Glutamatergic neuron (in vitro differentiated cells): ENCODE measurements around the gene GABRG3. TPM values are rescaled to one million over a fixed set of nuclear protein-coding genes. Genes with fewer than 3 reads are reported as not detected.
"Not testable (repeated sequence)": the region's sequence is repeated elsewhere in the genome, so short reads cannot be mapped to it uniquely, and the experiment has no call there.

Source experiments
- DNase-seq: peaks from one replicate; pipeline ENCODE4 v3.0.0; 2022
- H3K27ac Mint-ChIP-seq: one replicate; pipeline ENCODE4 v1.8.0; 2020; ENCODE audit warnings: mild to moderate bottlenecking, mixed read lengths, inconsistent platforms; ENCODE audit not compliant: unreplicated experiment
- H3K27me3 Mint-ChIP-seq: one replicate; pipeline ENCODE4 v1.8.0; 2020; ENCODE audit warnings: mild to moderate bottlenecking, moderate library complexity, mixed read lengths, inconsistent platforms; ENCODE audit not compliant: unreplicated experiment
- H3K36me3 Mint-ChIP-seq: one replicate; pipeline ENCODE4 v1.8.0; 2020; ENCODE audit warnings: mild to moderate bottlenecking, mixed read lengths, inconsistent platforms; ENCODE audit not compliant: unreplicated experiment
- H3K4me1 Mint-ChIP-seq: one replicate; pipeline ENCODE4 v1.8.0; 2020; ENCODE audit warnings: mild to moderate bottlenecking, low read depth, mixed read lengths, inconsistent platforms; ENCODE audit not compliant: unreplicated experiment
- H3K4me3 Mint-ChIP-seq: one replicate; pipeline ENCODE4 v1.8.0; 2020; ENCODE audit warnings: mild to moderate bottlenecking, mixed read lengths, inconsistent platforms; ENCODE audit not compliant: unreplicated experiment
- H3K9me3 Mint-ChIP-seq: one replicate; pipeline ENCODE4 v1.8.0; 2020; ENCODE audit warnings: mild to moderate bottlenecking, moderate library complexity, mixed read lengths, inconsistent platforms; ENCODE audit not compliant: unreplicated experiment
- total RNA-seq: library from RNA; stranded (reverse); fragmentation: NEBNext Ultra II Directional; extraction: Animal tissue kit (Norgen Biotek cat#: 25700); gene quantifications from one replicate; pipeline ENCODE4 v1.2.1, GENCODE V29; 2021; ENCODE audit not compliant: unreplicated experiment
- TF ChIP-seq, protein P1 (sequence below): fragments of 200-600 bp; sonication (generic); IDR thresholded peaks from one replicate; pipeline ENCODE4 v1.5.0; 2021; ENCODE audit not compliant: partially characterized antibody, unreplicated experiment

Gene GABRG3
- total RNA-seq, 1 donor from 2014 or later = 1.3 TPM

DNA sequence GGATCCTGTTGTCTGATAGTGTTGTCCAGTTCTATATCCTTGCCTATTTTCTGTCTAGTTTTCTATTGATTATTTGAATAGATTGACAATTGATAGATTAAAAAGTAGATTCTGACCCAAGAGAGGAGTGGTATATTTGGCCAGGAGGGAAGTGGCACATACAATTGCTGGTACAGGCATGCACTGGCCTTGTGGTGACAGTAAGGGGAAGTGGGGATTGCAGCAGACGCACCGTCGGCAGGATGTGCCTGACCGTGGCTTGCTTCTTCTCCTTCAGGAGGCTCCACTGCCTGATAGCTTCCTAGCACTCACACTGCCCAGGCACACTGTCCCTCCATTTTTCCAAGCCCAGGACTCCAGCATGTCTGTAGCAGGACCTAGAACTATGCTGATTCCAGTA is 10.5 kb downstream of the GABRG3 start:
- no peak for DNase-seq
- Mint-ChIP-seq H3K9me3 (no peaks in the 10 kb centered on the region), H3K36me3 (no peaks in the 10 kb centered on the region), H3K4me1 (peaks cover 1% of the 10 kb centered on the region), H3K27ac (no peak overlapping the region), H3K4me3 (no peak overlapping the region), H3K27me3 (no peaks in the 10 kb centered on the region)
- TF ChIP-seq, protein P1, sequence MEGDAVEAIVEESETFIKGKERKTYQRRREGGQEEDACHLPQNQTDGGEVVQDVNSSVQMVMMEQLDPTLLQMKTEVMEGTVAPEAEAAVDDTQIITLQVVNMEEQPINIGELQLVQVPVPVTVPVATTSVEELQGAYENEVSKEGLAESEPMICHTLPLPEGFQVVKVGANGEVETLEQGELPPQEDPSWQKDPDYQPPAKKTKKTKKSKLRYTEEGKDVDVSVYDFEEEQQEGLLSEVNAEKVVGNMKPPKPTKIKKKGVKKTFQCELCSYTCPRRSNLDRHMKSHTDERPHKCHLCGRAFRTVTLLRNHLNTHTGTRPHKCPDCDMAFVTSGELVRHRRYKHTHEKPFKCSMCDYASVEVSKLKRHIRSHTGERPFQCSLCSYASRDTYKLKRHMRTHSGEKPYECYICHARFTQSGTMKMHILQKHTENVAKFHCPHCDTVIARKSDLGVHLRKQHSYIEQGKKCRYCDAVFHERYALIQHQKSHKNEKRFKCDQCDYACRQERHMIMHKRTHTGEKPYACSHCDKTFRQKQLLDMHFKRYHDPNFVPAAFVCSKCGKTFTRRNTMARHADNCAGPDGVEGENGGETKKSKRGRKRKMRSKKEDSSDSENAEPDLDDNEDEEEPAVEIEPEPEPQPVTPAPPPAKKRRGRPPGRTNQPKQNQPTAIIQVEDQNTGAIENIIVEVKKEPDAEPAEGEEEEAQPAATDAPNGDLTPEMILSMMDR = no peak

- no peak for DNase-seq
- Mint-ChIP-seq H3K4me3 (no peak overlapping the region), H3K4me1 (no peaks in the 10 kb centered on the region), H3K27ac (no peak overlapping the region), H3K27me3 (no peaks in the 10 kb centered on the region), H3K9me3 (no peaks in the 10 kb centered on the region), H3K36me3 (no peaks in the 10 kb centered on the region)
- TF ChIP-seq, protein P1 = peak; percentile 23
Measured at GRCh38 chr15:26983822-26984221, 12.8 kb downstream of the GABRG3 start.

DNA sequence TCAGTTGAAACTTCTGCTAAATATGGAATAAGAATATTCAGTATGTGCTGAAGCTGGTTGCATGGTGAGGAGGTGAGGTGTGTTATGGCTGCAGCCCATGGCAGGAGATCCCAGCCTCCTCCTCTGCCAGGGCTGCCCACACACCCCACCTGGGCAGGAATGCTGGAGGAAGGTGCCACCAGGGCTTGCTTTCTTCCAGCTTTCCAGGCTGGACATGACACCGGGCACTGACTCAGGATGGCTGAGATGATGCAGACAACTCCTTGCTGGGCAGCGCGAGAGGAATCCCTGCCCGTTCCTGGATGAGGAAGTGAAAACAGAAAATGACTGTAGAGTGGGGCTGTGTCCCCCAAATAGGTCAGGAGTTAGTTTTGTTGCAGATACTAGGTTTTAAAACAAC is 14.1 kb downstream of the GABRG3 start:
- H3K4me3 Mint-ChIP-seq = no peak overlapping the region
- no peak overlapping the region for H3K27ac Mint-ChIP-seq
- DNase-seq = no peak
- no peaks in the 10 kb centered on the region for H3K9me3 Mint-ChIP-seq
- H3K27me3 Mint-ChIP-seq = no peaks in the 10 kb centered on the region
- TF ChIP-seq, protein P1 = no peak
- H3K4me1 Mint-ChIP-seq = no peaks in the 10 kb centered on the region
- no peaks in the 10 kb centered on the region for H3K36me3 Mint-ChIP-seq

DNA sequence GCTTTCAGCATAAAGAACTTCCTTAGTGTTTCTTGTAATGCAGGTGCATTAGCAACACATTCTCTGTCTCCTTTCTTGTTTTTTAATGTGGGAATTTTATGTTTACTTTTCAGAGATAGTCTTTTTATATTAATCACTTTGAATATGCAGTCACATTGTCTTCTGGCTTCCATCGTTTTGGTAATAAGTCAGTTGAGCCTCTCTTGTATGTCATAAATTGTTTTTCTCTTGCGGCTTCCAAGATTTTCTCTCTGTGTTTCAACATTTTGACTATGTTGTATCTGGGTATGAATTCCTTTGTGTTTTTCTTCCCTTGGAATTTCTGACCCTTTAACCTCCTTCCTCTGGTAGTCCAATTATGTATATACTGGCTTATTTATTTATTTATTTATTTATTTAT is 25.3 kb downstream of the GABRG3 start:
- Mint-ChIP-seq H3K36me3 (peaks cover 14% of the 10 kb centered on the region), H3K27ac (no peak overlapping the region), H3K9me3 (peaks cover 2% of the 10 kb centered on the region), H3K4me3 (no peak overlapping the region), H3K4me1 (no peaks in the 10 kb centered on the region), H3K27me3 (no peaks in the 10 kb centered on the region)
- no peak for DNase-seq
- TF ChIP-seq, protein P1 = no peak

- not testable (repeated sequence) for H3K4me1 Mint-ChIP-seq, H3K4me3 Mint-ChIP-seq, H3K9me3 Mint-ChIP-seq, H3K36me3 Mint-ChIP-seq, H3K27ac Mint-ChIP-seq, DNase-seq, H3K27me3 Mint-ChIP-seq
Measured at GRCh38 chr15:27003003-27003402, 32.0 kb downstream of the GABRG3 start.

GRCh38 chr15:27004226-27004625 is 33.2 kb downstream of the GABRG3 start:
- not testable (repeated sequence) for H3K27ac Mint-ChIP-seq, H3K9me3 Mint-ChIP-seq, H3K4me1 Mint-ChIP-seq, DNase-seq, H3K36me3 Mint-ChIP-seq, H3K27me3 Mint-ChIP-seq, H3K4me3 Mint-ChIP-seq
